ENCODE results near the gene ZFAND4.
"Not testable (repeated sequence)": the region's sequence is repeated elsewhere in the genome, so short reads cannot be mapped to it uniquely, and the experiment has no call there.

ZFAND4 gene

DNA sequence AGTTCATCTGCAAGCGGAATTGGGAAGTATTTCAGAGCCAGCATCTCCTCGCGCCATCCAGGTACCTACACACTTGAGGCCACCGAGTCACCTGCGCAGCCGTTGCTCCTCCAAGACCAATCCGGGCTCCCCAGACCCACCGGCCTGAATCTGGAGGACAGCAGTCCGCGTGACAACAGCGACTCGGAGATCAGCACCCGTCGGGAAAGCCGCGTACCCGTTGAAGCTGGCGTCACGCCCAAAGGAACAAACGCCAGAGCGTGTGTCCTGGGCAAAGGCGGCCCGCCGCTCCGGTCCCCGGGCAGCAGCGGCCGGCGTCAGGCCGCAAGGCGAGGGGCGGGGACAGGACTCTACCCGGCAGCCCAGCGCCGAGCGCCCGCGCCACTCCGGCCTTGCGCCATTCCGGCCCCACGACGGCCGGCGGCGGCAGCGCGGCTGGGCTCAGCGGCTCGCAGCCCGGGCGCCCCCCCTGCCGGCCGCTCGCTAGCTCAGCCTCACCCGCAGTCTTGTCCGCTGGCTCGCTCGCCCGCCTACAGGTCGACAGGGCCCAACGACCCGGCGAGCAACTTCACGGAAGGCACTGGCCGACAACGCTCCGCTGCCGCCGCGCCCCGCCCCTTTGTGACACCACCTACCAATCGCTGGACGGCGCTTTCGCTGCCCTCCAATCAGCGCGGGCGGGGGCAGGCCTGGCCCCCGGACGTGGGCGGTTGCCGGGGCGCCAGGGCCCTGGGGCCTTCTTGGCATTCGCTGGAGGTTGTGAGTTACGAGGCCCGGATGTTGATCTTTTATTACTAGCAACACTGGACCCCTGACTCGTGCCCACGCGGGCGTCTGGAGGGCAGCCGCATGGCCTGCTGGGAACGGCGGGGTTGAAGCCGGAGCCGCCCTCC is at the start of gene ZFAND4:
ZFAND4 (minus strand) TSS at position 592 of the 893 bp plus-strand sequence. CDS start 9,047 bp downstream, outside the sequence.
- peak; percentile 88 for DNase-seq

GRCh38 chr10:45721503-45721902 is 48.9 kb upstream of the ZFAND4 start:
- not testable (repeated sequence) for DNase-seq

- DNase-seq, result not testable (repeated sequence)
Measured at GRCh38 chr10:45717642-45718041, 45.1 kb upstream of the ZFAND4 start.

DNA sequence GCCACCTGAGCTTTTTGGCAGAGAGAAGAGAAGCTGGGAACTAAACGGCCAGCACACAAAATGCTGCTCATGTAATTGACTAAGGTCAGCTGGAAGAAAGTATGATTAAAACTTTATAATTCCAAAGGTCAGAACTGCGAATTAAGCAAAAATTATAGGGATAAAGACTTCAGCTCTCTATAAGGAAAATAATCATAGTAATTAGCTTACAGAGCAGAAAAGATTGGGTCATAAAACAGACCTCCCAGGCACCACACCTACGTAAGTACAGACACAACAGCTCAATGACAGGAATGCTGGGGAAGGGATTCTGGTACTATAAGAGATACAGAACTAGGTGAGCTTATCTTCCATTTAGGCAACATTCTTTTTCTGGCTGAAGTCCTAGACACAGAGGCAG is 44.5 kb upstream of the ZFAND4 start:
- DNase-seq, result not testable (repeated sequence)

GRCh38 chr10:45711223-45711622 is 38.7 kb upstream of the ZFAND4 start:
- DNase-seq, result not testable (repeated sequence)

DNA sequence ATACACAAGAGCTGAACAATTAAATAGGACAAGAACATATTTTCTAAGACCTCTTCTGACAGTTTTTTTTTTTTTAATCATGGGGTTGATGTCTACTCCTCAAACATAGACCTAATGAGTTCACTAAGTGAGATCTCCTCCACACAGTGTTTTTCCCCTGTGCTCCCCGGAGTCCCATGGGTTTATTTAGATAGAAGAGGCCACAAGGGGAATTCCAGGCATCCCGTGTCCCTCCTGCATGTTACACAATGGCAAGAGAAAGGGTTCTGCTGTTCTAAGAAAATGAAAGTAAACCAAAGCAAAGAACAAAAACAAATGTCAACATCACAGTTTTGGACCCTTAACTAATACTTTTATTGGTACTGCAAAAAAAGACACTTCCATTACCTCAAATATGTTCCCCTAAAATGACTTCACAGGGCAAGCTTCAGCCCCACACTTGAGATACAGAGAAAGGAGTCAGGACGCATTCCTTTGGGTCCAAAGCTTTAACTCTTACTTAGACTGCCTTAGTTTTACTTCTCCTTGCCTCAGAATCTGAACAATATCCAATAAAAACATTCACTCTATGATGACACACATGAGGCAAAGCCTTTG is 37.7 kb upstream of the ZFAND4 start:
- not testable (repeated sequence) for DNase-seq

DNA sequence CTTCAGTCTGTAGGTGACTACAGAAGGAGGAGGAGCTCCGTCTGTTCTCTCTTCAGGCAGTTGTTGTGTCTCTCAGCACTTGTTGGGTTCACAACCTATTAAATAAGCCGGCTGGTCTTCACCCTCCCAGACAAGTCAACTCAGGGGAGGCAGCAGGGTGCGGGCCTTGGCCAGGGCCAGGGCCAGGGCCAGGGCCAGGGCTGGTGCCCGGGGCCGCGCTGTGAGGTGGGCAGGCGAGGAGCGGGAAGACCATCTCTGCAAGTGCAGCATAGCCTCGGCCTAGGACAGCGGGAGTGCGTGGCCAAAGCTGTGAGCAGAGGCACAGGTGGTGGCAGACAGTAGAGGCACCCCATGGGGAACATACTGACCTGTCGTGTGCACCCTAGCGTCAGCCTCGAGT is 5.9 kb upstream of the ZFAND4 start:
- not testable (repeated sequence) for DNase-seq

DNA sequence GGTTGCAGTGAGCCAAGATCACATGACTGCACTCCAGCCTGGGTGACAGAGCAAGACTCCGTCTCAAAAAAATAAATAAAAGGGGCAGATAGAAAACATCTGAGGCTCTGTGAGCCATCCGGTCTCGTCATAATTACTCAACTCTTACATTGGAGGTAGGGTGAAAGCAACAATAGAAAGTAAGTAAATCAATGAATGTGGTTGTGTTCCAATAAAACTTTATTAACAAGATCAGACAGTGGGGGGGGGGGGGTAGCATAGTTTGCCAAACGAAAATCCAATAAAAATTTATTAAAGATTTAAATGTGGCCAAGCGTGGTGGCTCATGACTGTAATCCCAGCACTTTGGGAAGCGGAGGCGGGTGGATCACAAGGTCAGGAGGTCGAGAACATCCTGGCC is 2.8 kb upstream of the ZFAND4 start:
- no peak for DNase-seq

- DNase-seq, result no peak
Measured at GRCh38 chr10:45673074-45673648, 589 bp upstream of the ZFAND4 start.

DNA sequence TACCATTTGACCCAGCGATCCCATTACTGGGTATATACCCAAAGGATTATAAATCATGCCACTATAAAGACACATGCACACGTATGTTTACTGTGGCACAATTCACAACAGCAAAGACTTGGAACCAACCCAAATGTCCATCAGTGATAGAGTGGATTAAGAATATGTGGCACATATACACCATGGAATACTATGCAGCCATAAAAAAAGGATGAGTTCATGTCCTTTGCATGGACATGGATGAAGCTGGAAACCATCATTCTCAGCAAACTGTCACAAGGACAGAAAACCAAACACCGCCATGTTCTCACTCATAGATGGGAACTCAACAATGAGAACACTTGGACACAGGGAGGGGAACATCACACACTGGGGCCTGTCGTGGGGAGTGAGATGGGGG is 1.3 kb downstream of the ZFAND4 start:
- not testable (repeated sequence) for DNase-seq

DNA sequence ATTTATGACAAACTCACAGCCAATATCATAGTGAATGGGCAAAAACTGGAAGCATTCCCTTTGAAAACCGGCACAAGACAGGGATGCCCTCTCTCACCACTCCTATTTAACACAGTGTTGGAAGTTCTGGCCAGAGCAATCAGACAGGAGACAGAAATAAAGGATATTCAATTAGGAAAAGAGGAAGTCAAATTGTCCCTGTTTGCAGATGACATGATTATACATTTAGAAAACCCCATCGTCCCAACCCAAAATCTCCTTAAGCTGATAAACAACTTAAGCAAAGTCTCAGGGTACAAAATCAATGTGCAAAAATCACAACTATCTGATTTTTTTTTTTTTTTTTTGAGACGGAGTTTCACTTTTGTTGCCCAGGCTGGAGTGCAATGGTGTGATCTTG is 2.7 kb downstream of the ZFAND4 start:
- DNase-seq, result not testable (repeated sequence)

DNA sequence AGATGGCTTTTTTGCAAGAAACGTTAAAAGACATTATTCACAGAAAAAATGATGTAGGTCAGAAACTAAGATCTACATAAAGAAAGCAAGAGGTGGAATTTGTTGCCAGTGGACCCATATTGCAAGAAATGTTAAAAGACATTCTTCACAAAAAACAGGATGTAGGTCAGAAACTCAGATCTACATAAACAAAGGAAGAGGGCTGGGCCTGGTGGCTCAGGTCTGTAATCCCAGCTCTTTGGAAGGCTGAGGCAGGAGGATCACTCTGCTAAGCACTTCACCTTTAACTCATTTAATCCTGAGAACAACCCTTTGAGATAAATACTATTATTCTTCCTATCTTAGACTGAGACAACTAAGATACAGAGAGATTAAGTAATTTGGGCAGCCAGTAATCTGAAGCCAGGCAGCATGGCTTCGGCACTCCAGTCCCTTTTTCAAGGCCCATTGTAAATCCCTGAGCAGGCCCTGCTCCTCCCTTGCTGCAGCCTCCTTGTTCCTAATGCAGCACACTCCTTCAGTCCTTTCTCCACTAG is 11.6 kb downstream of the ZFAND4 start:
- DNase-seq, result no peak

GRCh38 chr10:45657033-45657926 is 15.3 kb downstream of the ZFAND4 start:
- DNase-seq, result no peak

DNA sequence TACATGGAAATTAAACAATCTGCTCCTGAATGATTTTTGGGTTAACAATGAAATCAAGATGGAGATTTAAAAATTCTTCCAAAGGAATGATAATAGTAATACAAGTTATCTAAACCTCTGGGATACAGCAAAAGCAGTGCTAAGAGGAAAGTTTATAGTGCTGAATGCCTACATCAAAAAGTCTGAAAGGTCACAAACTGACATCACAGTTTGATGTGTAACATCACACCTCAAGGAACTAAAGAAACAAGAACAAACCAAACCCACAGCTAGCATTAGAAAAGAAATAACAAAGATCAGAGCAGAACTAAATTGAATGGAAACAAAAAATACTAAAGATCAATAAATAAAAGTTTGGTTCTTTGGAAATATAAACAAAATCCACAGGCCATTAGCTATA is 17.4 kb downstream of the ZFAND4 start:
- DNase-seq, result no peak

DNA sequence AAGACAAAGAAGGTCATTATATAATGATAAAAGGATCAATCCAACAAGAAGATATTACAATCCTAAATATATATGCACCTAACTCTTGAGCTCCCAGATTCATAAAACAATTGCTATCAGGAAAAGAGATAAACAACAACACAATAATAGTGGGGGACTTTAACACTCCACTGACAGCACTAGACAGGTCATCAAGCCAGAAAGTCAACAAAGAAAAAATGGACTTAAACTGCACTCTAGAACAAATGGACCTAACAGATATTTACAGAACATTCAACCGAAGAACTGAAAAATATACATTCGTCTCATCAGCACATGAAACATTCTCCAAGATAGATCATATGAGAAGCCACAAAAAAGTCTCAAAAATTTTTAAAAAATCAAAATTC is 17.8 kb downstream of the ZFAND4 start:
- DNase-seq, result not testable (repeated sequence)

DNA sequence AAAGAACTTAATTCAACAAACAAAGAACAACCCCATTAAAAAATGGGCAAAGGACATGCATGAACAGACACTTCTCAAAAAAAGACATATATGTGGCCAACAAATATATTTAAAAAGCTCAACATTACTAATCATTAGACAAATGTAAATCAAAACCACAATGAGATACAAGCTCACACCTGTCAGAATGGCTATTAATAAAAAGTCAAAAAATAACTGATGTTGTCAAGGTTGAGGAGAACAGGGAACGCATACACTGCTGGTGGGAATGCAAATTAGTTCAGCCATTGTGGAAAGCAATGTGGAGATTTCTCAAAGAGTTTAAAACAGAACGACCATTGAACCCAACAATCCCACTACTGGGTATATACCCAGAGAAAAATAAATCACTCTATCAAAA is 19.1 kb downstream of the ZFAND4 start:
- DNase-seq, result no peak

GRCh38 chr10:45652511-45652910 is 20.1 kb downstream of the ZFAND4 start:
- DNase-seq, result no peak

- no peak for DNase-seq
Measured at GRCh38 chr10:45649296-45649695, 23.3 kb downstream of the ZFAND4 start.

DNA sequence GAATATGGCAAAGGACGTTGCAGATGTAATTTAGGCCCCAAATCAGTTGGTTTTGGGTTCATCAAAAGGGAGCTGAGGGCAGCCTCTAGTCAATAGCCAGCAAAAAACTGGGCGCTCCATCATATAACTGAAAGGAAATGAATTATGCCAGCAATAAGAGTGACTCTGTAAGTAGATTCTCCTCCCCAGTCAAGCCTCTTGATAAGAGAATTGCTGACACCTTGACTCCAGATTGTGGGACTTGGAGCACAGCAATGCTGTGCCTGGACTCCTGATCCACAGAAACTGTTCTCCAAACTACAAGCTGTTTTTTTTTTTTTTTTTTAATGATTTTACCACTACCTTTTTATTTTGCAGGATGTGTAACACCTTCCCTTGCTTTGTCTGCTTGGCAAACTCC is 25.5 kb downstream of the ZFAND4 start:
- DNase-seq, result no peak

DNA sequence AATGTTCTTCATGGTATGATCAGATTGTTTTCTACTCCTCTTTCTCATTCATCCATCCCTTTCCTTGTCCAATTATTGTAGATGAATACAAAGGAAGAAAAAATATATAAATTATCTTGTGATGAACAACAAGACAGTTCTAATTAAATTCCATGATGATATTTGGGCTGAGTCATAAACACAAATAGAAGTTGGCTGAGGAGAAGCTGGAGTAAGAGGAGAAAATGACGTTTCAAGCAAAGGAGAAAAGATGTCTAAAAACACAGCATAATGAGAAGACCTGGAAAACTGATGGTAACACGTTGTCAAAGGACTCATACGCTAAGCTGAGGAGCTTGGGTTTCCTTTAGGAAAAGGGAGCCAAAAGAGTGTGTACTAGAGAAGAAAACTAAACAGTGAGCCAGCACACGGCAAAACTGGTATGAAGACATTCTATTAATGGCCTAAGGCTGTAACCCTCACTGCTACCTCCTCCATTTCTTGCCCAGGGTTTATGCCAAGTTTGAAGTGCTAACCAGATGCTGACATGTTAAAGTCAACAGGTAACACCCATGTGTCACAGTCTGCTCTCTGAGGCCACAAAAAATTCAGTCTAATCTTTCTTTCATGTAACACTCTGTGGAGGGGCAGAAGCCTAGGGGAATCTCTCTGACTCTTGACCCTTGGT is 26.1 kb downstream of the ZFAND4 start:
- no peak for DNase-seq

- DNase-seq, result no peak
Measured at GRCh38 chr10:45644527-45644926, 28.0 kb downstream of the ZFAND4 start.

DNA sequence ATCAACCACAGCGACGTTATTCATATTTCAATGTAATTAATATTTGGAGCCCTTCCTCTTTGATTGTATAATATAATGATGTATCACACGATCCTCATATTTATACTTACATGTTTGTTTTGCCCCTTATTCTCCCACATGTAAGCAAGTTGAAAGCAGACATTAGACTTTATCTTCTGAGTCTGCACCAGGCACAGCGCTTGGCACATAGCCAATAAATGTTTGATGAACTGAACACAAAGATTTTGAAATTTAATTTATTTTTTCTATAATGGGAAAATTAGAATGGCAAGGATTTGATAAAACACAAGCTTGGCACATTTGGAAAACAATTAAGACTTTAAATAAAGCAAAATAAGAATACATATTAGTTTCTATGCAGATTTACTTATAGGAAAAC is 31.6 kb downstream of the ZFAND4 start:
- DNase-seq, result no peak

All from activated CD4-positive, alpha-beta T cell treated with anti-CD3 and anti-CD28 coated beads for 1 hour (primary cell).